Measurements from ENCODE around the gene PPIL1.

PPIL1 gene

DNA sequence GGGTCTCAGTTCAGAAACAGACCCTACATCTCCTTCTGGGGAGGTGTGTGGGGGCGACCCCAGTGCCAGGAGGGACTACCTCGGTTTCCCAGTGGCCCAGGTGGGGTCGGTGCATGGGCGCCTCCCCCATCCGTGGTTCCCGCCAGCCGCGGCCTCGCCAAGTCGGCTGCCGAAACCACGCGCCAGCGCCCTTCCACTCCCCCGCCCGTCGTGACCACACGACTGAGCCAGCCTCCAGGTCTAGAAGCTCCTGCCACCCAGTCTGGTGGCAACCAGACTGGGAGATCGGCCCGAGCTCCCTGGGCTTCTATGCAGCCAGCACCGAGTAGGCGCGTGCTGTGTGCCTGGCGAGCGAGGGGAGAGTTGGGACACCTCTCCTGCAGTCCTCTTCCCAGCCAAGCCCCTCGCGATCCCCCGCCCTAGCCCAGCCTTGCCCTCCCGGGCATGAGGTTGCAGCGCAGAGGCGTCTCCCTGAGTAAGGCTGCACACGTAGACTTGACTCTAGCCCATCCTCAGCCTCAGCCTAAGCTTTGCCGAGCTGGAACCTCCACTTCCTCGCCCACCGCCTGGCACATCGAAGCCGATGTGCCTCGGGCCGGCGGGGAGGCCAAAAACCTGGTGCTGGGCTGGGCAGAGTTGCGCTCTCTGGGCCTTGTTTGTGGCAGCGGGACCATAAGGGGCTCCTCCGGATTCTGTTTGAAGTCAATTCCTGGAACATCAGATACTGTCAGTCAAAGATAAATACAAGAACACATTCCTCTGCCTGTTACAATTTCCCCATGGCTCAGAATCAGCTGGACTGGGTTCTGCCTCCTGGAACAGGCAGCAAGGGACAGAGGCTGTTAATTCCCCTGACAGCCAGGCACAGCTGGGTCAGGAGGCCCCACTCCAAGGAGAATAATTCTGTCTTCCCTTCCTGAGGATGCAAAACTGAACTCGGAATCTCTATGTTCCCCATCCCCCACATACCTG lies 33.9 kb downstream of the PPIL1 start:
- TF ChIP-seq, protein P1, sequence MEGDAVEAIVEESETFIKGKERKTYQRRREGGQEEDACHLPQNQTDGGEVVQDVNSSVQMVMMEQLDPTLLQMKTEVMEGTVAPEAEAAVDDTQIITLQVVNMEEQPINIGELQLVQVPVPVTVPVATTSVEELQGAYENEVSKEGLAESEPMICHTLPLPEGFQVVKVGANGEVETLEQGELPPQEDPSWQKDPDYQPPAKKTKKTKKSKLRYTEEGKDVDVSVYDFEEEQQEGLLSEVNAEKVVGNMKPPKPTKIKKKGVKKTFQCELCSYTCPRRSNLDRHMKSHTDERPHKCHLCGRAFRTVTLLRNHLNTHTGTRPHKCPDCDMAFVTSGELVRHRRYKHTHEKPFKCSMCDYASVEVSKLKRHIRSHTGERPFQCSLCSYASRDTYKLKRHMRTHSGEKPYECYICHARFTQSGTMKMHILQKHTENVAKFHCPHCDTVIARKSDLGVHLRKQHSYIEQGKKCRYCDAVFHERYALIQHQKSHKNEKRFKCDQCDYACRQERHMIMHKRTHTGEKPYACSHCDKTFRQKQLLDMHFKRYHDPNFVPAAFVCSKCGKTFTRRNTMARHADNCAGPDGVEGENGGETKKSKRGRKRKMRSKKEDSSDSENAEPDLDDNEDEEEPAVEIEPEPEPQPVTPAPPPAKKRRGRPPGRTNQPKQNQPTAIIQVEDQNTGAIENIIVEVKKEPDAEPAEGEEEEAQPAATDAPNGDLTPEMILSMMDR (IDR thresholded peaks at IDR 0.05; ENCODE audit: borderline replicate concordance, insufficient read depth, low read depth, low read length): no peak
- no peak overlapping the region for H3K4me3 ChIP-seq (ENCODE audit: low read depth, low read length)

GRCh38 chr6:36839749-36840431 lies 34.7 kb downstream of the PPIL1 start:
- no peak overlapping the region for H3K4me3 ChIP-seq (ENCODE audit: low read depth, low read length)
- TF ChIP-seq, protein P1 (IDR thresholded peaks at IDR 0.05; ENCODE audit: borderline replicate concordance, insufficient read depth, low read depth, low read length): no peak

GRCh38 chr6:36838896-36839748 lies 35.5 kb downstream of the PPIL1 start, which contains the start of gene CPNE5:
CPNE5 (minus strand) TSS chr6:36839444; CDS start chr6:36839377, 67 bp downstream.
- no peak within 1 kb of the TSS for H3K4me3 ChIP-seq (ENCODE audit: low read depth, low read length)
- TF ChIP-seq, protein P1 (IDR thresholded peaks at IDR 0.05; ENCODE audit: borderline replicate concordance, insufficient read depth, low read depth, low read length): no peak

DNA sequence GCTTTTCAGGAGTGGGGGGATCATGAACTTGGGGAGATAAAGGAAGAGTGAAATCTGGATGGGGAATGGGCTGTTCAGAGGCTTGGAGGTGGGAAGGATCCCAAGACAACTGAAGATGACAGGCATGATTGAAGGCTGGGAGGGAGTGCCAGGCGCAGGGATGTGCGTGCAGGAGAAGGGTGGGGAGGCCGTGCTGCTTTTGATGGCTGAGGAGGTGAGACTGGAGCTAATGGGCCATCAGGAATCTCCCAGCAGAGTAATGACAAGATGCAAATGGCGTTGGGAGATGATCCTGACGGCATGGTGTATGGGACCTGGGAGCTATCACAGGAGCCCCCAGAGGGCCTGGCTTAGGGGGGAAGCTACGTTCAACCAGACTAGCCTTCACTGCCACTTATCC lies 36.9 kb downstream of the PPIL1 start:
- no peak overlapping the region for H3K4me3 ChIP-seq (ENCODE audit: low read depth, low read length)
- TF ChIP-seq, protein P1 (IDR thresholded peaks at IDR 0.05; ENCODE audit: borderline replicate concordance, insufficient read depth, low read depth, low read length): no peak

- no peak overlapping the region for H3K4me3 ChIP-seq (ENCODE audit: low read depth, low read length)
- TF ChIP-seq, protein P1 (IDR thresholded peaks at IDR 0.05; ENCODE audit: borderline replicate concordance, insufficient read depth, low read depth, low read length): no peak
Observed at GRCh38 chr6:36837022-36837339, 37.6 kb downstream of the PPIL1 start.

GRCh38 chr6:36836111-36837021 lies 38.2 kb downstream of the PPIL1 start:
- no peak overlapping the region for H3K4me3 ChIP-seq (ENCODE audit: low read depth, low read length)
- TF ChIP-seq, protein P1 (IDR thresholded peaks at IDR 0.05; ENCODE audit: borderline replicate concordance, insufficient read depth, low read depth, low read length): 0 out of 2 replicates have a peak, but pooled peaks have one; percentile 23

All from GM12875 (cell line).